CD4-positive, alpha-beta T cell treated with Interleukin-1 beta for 1 hour (primary cell): ENCODE results near the gene LRRC58.

Source experiments
- DNase-seq, 2 donors: peaks; one replicate each; pipeline ENCODE4 v3.0.0-alpha.2; 2020 to 2022

Gene LRRC58

DNA sequence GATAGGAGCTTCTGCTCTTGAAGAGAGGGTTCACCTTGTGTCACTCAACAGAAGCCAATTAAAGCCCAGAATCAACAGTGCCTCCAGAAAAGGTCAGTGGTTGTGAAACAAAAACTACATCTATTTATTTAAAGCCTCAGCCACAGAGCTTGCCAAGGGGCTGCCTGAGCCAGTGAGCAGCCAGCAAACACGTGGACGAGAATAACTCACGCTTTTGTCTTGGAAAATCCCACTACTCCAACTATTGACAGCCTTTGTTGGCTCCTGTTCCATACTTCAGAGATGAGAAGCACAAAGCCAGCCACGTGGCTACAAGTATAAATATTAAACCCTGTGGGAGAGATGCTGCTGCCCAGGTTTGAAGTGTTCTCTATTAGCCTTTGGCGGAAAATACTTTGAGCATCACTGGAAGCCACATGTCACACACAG is 74.4 kb downstream of the LRRC58 start:
- no peak for DNase-seq
